ENCODE data around the gene GRAP2. TPM values are rescaled to one million over a fixed set of nuclear protein-coding genes. Genes with fewer than 3 reads are reported as not detected.

The GRAP2 gene
- total RNA-seq, 1 experiment from 2014 or later: 0.42 TPM

DNA sequence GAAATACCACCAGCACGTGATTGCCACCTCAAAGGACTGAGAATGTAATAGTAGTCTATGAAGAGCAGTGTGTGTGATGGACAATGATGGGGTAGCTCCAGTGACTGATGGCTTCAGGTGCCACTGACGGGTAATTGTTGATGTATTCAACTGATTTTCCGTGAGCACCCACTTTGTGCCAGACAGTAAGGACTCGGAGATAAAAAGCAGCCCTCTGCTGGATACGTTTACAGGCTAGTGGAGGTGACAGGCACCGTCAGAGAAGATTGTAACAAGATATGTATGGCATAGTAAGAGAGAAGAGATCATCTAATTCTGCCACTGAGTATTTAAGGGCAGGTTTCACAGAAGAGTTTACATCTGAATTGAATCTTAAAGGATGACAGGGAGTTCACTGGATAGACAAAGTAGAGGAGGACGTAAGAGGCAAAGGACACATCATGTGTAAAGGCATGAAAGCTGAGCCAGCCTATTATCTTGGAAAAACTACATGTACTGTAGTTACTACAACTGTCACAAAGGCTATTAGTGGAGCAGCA lies 6.3 kb upstream of the GRAP2 start:
- intact Hi-C loops (cut with micrococcal nuclease): no loop called here

More for the DNA sequence above, 6.3 kb upstream of the GRAP2 start:
- ChIA-PET POLR2A (no interaction called here), RAD21 (ENCODE audit: low non-redundant PET in 1 of 2, low total read pairs in 2 of 2, uncharacterized antibody in 2 of 2, unreplicated experiment in 2 of 2) (no interaction called here), CTCF (no interaction called here)
- no TSS peak for BruUV-seq (replicated peaks)
- Histone ChIP-seq H4K20me1 (ENCODE audit: insufficient read depth) (no peaks in the 10 kb centered on the region), H3K9me3 (ENCODE audit: control insufficient read depth in 1 of 2, insufficient read depth in 1 of 2, low read depth in 1 of 2, low read length in 2 of 2) (no peaks in the 10 kb centered on the region), H3K4me3 (replicated peaks in 1 of 2; ENCODE audit: low read depth in 1 of 2, low read length in 2 of 2) (no peak overlapping the region), H3K36me3 (ENCODE audit: control insufficient read depth in 1 of 2, insufficient read depth in 2 of 2, low read length in 2 of 2) (no peaks in the 10 kb centered on the region), H3K9ac (ENCODE audit: low read length) (no peak overlapping the region), H3K4me1 (ENCODE audit: control insufficient read depth in 1 of 2, insufficient read depth in 2 of 2, low read length in 2 of 2) (no peaks in the 10 kb centered on the region), H3K9me2 (ENCODE audit: insufficient read depth) (no peaks in the 10 kb centered on the region), H3K4me2 (ENCODE audit: low read length) (no peak overlapping the region), H3K79me2 (ENCODE audit: insufficient read depth, low read length) (no peaks in the 10 kb centered on the region), H2AFZ (ENCODE audit: low read depth, low read length, poor library complexity, severe bottlenecking) (no peak overlapping the region), H3K27ac (ENCODE audit: low read depth, low read length) (no peak overlapping the region), H3K27me3 (ENCODE audit: insufficient read depth, low read length) (peaks cover 53% of the 10 kb centered on the region)
- DNase-seq (ENCODE audit: low read depth, low spot score) (no peak), ATAC-seq (no peak)
- TF ChIP-seq CEBPB (IDR thresholded peaks at IDR 0.05; ENCODE audit: low read depth) (no peak), ZFX (IDR thresholded peaks at IDR 0.05) (no peak), FOSL1 (IDR thresholded peaks at IDR 0.05; ENCODE audit: low read depth) (no peak), REST (IDR thresholded peaks at IDR 0.05; ENCODE audit: low read depth) (no peak), JUND (IDR thresholded peaks at IDR 0.05) (no peak), SIN3A (IDR thresholded peaks at IDR 0.05; ENCODE audit: low read depth) (no peak), YY1 (IDR thresholded peaks at IDR 0.05; ENCODE audit: extremely low read depth, insufficient replicate concordance, low read depth, low read length) (no peak), SP1 (IDR thresholded peaks at IDR 0.05; ENCODE audit: low read depth) (no peak)
- TF ChIP-seq, protein P1, sequence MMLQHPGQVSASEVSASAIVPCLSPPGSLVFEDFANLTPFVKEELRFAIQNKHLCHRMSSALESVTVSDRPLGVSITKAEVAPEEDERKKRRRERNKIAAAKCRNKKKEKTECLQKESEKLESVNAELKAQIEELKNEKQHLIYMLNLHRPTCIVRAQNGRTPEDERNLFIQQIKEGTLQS (IDR thresholded peaks at IDR 0.05): no peak
- TF ChIP-seq, protein P2, sequence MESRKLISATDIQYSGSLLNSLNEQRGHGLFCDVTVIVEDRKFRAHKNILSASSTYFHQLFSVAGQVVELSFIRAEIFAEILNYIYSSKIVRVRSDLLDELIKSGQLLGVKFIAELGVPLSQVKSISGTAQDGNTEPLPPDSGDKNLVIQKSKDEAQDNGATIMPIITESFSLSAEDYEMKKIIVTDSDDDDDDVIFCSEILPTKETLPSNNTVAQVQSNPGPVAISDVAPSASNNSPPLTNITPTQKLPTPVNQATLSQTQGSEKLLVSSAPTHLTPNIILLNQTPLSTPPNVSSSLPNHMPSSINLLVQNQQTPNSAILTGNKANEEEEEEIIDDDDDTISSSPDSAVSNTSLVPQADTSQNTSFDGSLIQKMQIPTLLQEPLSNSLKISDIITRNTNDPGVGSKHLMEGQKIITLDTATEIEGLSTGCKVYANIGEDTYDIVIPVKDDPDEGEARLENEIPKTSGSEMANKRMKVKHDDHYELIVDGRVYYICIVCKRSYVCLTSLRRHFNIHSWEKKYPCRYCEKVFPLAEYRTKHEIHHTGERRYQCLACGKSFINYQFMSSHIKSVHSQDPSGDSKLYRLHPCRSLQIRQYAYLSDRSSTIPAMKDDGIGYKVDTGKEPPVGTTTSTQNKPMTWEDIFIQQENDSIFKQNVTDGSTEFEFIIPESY (IDR thresholded peaks at IDR 0.05; ENCODE audit: extremely low read depth, insufficient replicate concordance, low read length): no peak
